Ovary (tissue), 9 donors: ENCODE data around the gene TECPR2. TPM values are rescaled to one million over a fixed set of nuclear protein-coding genes. Genes with fewer than 3 reads are reported as not detected.

Experiments
- DNase-seq, 5 donors: peaks; one replicate each; pipeline ENCODE4 v3.0.0-alpha.2; 2019 to 2020
- H3K27ac ChIP-seq, 2 donors: fragments of 200-600 bp; one replicate each; pipeline versions ENCODE4 v1.5.1 to v1.8.0; 2019 to 2022
- H3K27me3 ChIP-seq: fragments of 200-600 bp; one replicate; pipeline ENCODE4 v1.8.0; 2022
- H3K36me3 ChIP-seq: fragments of 200-600 bp; sonication (generic); one replicate; pipeline ENCODE4 v1.5.1; 2019
- H3K4me1 ChIP-seq: one replicate; pipeline ENCODE4 v1.8.1; 2013; ENCODE audit warnings: mild to moderate bottlenecking, moderate library complexity; ENCODE audit not compliant: insufficient read depth
- H3K4me3 ChIP-seq: fragments of 200-600 bp; sonication (generic); one replicate; pipeline ENCODE4 v1.5.1; 2017
- H3K9me3 ChIP-seq, 2 donors: fragments of 200-600 bp in 1 of 2; sonication (generic) in 1 of 2; one replicate each; pipeline versions ENCODE4 v1.5.1 to v1.8.1; 2013 to 2019; ENCODE audit warnings: mild to moderate bottlenecking in 1 of 2, moderate library complexity in 1 of 2
- CTCF ChIP-seq, 3 donors: fragments of 450-650 bp in 2 of 3; fragments of 200-600 bp in 1 of 3; IDR thresholded peaks; one replicate each; pipeline versions ENCODE4 v1.5.1 to v1.8.0; 2016 to 2022; ENCODE audit warnings: antibody characterized with exemption in 3 of 3, mild to moderate bottlenecking in 1 of 3
- EP300 ChIP-seq: sonication (generic); formaldehyde crosslinking; IDR thresholded peaks from one replicate; pipeline ENCODE4 v1.6.1; 2017; ENCODE audit warnings: antibody characterized with exemption
- POLR2A ChIP-seq: fragments of 450-650 bp; IDR thresholded peaks from one replicate; pipeline ENCODE4 v1.6.1; 2017; ENCODE audit warnings: antibody characterized with exemption, mild to moderate bottlenecking, moderate library complexity
- WGBS, 3 donors: extraction: QIAGEN DNeasy Blood & Tissue Kit in 1 of 3; methylation state at CpG; one replicate each; pipeline versions ENCODE4 v1.1.5 to v1.1.7; 2013 to 2017; 5-methylcytosine and 5-hydroxymethylcytosine counted together
- intact Hi-C, 4 donors: fragments of 100-400 bp; cut with DNase I; formaldehyde crosslinking; loops; one replicate each; pipeline versions ENCODE4 v1.11.0 to v1.15.1; 2022 to 2023
- polyA plus RNA-seq, 2 donors: library from polyadenylated mRNA; stranded (reverse); fragments of 200-250 nt in 1 of 2; fragments of 350-450 nt in 1 of 2; fragmentation: Illumina TruSeq in 1 of 2; extraction: RNeasy Lipid Tissue Mini Kit (QIAGEN cat#74804) in 1 of 2; gene quantifications; one replicate each; pipeline ENCODE4 v1.2.3, GENCODE V29; 2013 to 2014
- total RNA-seq, 7 donors: library from RNA; depleted of rRNA in 2 of 7; stranded (reverse); fragments of >200 nt in 2 of 7; fragmentation: NEBNext Ultra II Directional in 3 of 7; extraction: Animal tissue kit (Norgen Biotek cat#: 25700) in 3 of 7; gene quantifications; one replicate each; pipeline versions ENCODE4 v1.1.0 to v1.2.4, GENCODE V29; 2016 to 2023
- donor health status: DM: no; HTN: no; CAD: no; lungs with moderate emphysema.
- donor health status: DM: no; HTN: no; CAD: no.
- donor health status: Bipolar disorder and iron deficiency.
- donor health status: DM: yes; HTN: yes; CAD: no.
- donor health status: DM: no; HTN: no; CAD: no.
- donor health status: DM: yes; HTN: yes; CAD: no.

The TECPR2 gene
- total and polyA plus RNA-seq, 9 donors, result 8.6 to 29.3 (median 25.8) TPM

- no peak for TF ChIP-seq CTCF (IDR thresholded peaks at IDR 0.05)
- no peak for TF ChIP-seq EP300
- no peak for TF ChIP-seq POLR2A
- intact Hi-C loops, result loop anchor here in 1 of 4 donors (2.0 kb wide), 1 partner anchor 85 kb away; the partner anchor contains the start of gene RCOR1
- Histone ChIP-seq H3K27me3 (no peaks in the 10 kb centered on the region), H3K9me3 (no peaks in the 10 kb centered on the region), H3K4me3 (no peak overlapping the region), H3K36me3 (no peaks in the 10 kb centered on the region), H3K27ac (no peak overlapping the region), H3K4me1 (no peaks in the 10 kb centered on the region)
- DNase-seq, result no peak
- 75 to 85% (median 81%) methylated on average over 21 of the region's 21 CpGs for WGBS, 3 donors
These were observed 145.1 kb downstream of the TECPR2 start for GRCh38 chr14:102507857-102508312.

- H3K9me3 ChIP-seq, result no peaks in the 10 kb centered on the region
- H3K27me3 ChIP-seq, result no peaks in the 10 kb centered on the region
- no peak overlapping the region for H3K4me3 ChIP-seq
- H3K4me1 ChIP-seq, result no peaks in the 10 kb centered on the region
- 49 to 80% (median 74%) methylated on average over 14 of the region's 14 CpGs for whole genome bisulfite sequencing, 3 donors
- intact Hi-C loops, result loop anchor here in 1 of 4 donors (2.0 kb wide), 1 partner anchor 84 kb away; the partner anchor contains the start of gene RCOR1
- TF ChIP-seq EP300, result no peak
- no peak for TF ChIP-seq CTCF (IDR thresholded peaks at IDR 0.05)
- no peak for TF ChIP-seq POLR2A
- no peaks in the 10 kb centered on the region for H3K36me3 ChIP-seq
- peak overlapping the region; percentile 82 to 86 for H3K27ac ChIP-seq
- DNase-seq, result no peak
These were observed 145.7 kb downstream of the TECPR2 start for GRCh38 chr14:102508410-102508773.

DNA sequence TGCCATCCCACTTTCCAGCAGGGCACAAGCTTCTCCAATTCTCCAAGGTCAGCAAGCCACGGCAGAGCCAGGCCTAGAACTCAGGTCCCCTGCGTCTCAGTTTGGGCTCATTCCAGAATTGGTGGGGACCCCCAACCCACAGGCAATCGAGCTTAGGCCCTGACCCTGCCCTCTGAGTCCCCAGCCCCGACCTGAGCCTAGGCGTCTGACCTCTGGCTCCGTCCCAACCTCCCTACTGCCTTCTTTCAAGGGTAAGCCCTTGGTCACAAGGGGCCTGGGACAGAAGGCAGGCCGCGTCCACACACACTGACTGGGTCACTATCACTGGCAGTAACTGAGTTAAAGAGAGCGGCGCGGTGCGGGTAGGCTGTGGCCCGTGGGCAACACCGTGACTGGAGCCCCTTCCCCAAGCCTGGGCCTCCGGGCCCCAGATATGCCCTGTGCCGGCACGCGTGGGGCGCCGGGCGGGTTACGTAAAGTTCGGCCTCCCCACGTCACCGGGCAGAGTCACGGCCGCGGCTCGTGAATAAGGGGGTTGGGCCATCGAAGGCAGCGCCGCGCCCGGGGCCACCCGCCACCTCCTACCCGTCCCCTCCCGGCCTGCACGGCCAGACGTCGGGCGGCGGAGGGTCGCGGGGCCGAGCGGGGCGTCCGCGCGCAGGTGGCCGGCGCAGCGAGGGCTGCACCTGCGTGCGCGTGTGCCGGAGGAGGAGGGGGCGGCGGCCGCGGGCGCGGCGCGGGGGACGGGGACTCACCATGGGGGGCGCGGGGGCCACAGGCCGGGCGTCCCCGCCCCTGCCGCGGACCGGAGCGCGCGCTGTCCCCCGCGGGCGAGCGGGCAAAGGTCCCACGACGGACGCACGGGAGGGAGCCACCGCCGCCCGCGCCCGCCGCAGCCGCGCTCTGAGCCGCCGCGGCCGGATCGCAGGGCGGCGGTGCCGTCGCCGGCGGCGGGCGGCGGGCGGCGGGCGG is 146.3 kb downstream of the TECPR2 start:
- Histone ChIP-seq H3K9me3 (no peaks in the 10 kb centered on the region), H3K4me3 (peak overlapping the region; percentile 54), H3K4me1 (no peaks in the 10 kb centered on the region), H3K27me3 (no peaks in the 10 kb centered on the region), H3K27ac (peak overlapping the region; percentile 82 to 86), H3K36me3 (no peaks in the 10 kb centered on the region)
- peak; percentile 72 to 82 (median 76) for DNase-seq
- intact Hi-C loops, result loop anchor here in 1 of 4 donors (2.0 kb wide), 1 partner anchor 84 kb away; the partner anchor contains the start of gene RCOR1
- WGBS, 3 donors, result 1 to 6% (median 6%) methylated on average over 57 to 110 of the region's 110 CpGs
- TF ChIP-seq EP300 (no peak), POLR2A (no peak), CTCF (IDR thresholded peaks at IDR 0.05) (no peak)

GRCh38 chr14:102509746-102510615 is 147.2 kb downstream of the TECPR2 start, which contains the start of gene ANKRD9:
ANKRD9 (minus strand) TSS chr14:102509776; CDS start chr14:102507889, 1,887 bp downstream.
- Histone ChIP-seq H3K4me3 (peak within 1 kb of the TSS; percentile 70), H3K4me1 (no peaks in the 10 kb centered on the region), H3K36me3 (no peaks in the 10 kb centered on the region), H3K9me3 (no peaks in the 10 kb centered on the region), H3K27me3 (no peaks in the 10 kb centered on the region), H3K27ac (peak within 1 kb of the TSS; percentile 82 to 86)
- no peak for TF ChIP-seq EP300
- WGBS, 3 donors, result 4 to 7% (median 6%) methylated on average over 57 to 91 of the region's 91 CpGs
- intact Hi-C loops, result loop anchor here in 1 of 4 donors (2.0 kb wide), 1 partner anchor 83 kb away; the partner anchor contains the start of gene RCOR1
- DNase-seq, result peak; percentile 94 to 97 (median 96)
